IMR-90 (cell line): Measurements from ENCODE around the gene PAQR4. TPM values are rescaled to one million over a fixed set of nuclear protein-coding genes. Genes with fewer than 3 reads are reported as not detected.

Experiments used
- ATAC-seq: fragments of 200-7000 bp; cut with Tn5 transposase; 2 replicates; pipeline ENCODE4 v1.9.1; 2020; ENCODE audit warnings: low read depth, mild to moderate bottlenecking, moderate library complexity
- BruUV-seq: library from RNA; stranded (reverse); fragments of 400-500 nt; replicated peaks from 2 replicates; lab custom pipeline; 2021; lab: Mats Ljungman, UMichigan
- CTCF ChIA-PET: fragments of 300-600 bp; formaldehyde crosslinking; extraction: SDS; loops from one replicate; lab custom pipeline; 2021; ENCODE audit warnings: antibody characterized with exemption; lab: Yijun Ruan, JAX
- POLR2A ChIA-PET: fragments of 300-600 bp; sonication (Branson Sonifier 250); formaldehyde crosslinking; loops from one replicate; lab custom pipeline; 2022; ENCODE audit warnings: antibody characterized with exemption; ENCODE audit not compliant: unreplicated experiment; lab: Charles Lee
- DNase-seq: peaks from one replicate; pipeline ENCODE4 v3.0.0; 2013
- H2AFZ ChIP-seq: replicated peaks from 2 replicates; pipeline ENCODE3; 2013; ENCODE audit warnings: low read length, mild to moderate bottlenecking; ENCODE audit not compliant: poor library complexity
- H2AK5ac ChIP-seq: 2 replicates; pipeline ENCODE4 v1.6.1; 2013; ENCODE audit warnings: low read depth, low read length, inconsistent platforms
- H2AK9ac ChIP-seq: replicated peaks from 2 replicates; pipeline ENCODE3; 2013; ENCODE audit warnings: mild to moderate bottlenecking, low read depth, low read length, moderate library complexity; ENCODE audit not compliant: poor library complexity
- H2BK120ac ChIP-seq: 2 replicates; pipeline ENCODE4 v1.6.1; 2013; ENCODE audit warnings: low read depth, low read length, inconsistent platforms
- H2BK15ac ChIP-seq: 3 replicates; pipeline ENCODE4 v1.6.1; 2013; ENCODE audit warnings: low read depth, low read length, inconsistent platforms
- H2BK20ac ChIP-seq: 2 replicates; pipeline ENCODE4 v1.6.1; 2013; ENCODE audit warnings: low read depth, mild to moderate bottlenecking, inconsistent platforms, low read length, moderate library complexity
- H2BK5ac ChIP-seq: 2 replicates; pipeline ENCODE4 v1.6.1; 2013; ENCODE audit warnings: mild to moderate bottlenecking, low read depth, low read length, inconsistent platforms; ENCODE audit not compliant: poor library complexity, severe bottlenecking
- H3K14ac ChIP-seq: replicated peaks from 2 replicates; pipeline ENCODE4 v1.6.1; 2013; ENCODE audit warnings: low read depth, low read length, inconsistent platforms
- H3K18ac ChIP-seq: 2 replicates; pipeline ENCODE4 v1.6.1; 2013; ENCODE audit warnings: low read depth, low read length, control low read depth
- H3K23ac ChIP-seq: 2 replicates; pipeline ENCODE4 v1.6.1; 2013; ENCODE audit warnings: low read depth, low read length, inconsistent platforms
- H3K27ac ChIP-seq: 2 replicates; pipeline ENCODE4 v1.5.1; 2013; ENCODE audit warnings: mild to moderate bottlenecking, control low read depth, low read length; ENCODE audit not compliant: insufficient read depth
- H3K27me3 ChIP-seq: 2 replicates; pipeline ENCODE4 v1.6.1; 2013; ENCODE audit warnings: low read length; ENCODE audit not compliant: control insufficient read depth, insufficient read depth
- H3K36me3 ChIP-seq: 2 replicates; pipeline ENCODE4 v1.6.1; 2013; ENCODE audit warnings: low read length, mixed read lengths; ENCODE audit not compliant: control insufficient read depth, insufficient read depth
- H3K4ac ChIP-seq: 2 replicates; pipeline ENCODE4 v1.6.1; 2013; ENCODE audit warnings: low read depth, low read length, inconsistent platforms
- H3K4me1 ChIP-seq: 2 replicates; pipeline ENCODE4 v1.6.1; 2013; ENCODE audit warnings: low read length, mixed read lengths; ENCODE audit not compliant: control insufficient read depth, insufficient read depth
- H3K4me2 ChIP-seq: 2 replicates; pipeline ENCODE4 v1.6.1; 2013; ENCODE audit warnings: low read depth, mild to moderate bottlenecking, control low read depth, low read length, moderate library complexity
- H3K4me3 ChIP-seq: 2 replicates; pipeline ENCODE4 v1.5.1; 2013; ENCODE audit warnings: low read depth, mild to moderate bottlenecking, control low read depth, low read length, moderate library complexity; ENCODE audit not compliant: insufficient read depth
- H3K56ac ChIP-seq: 2 replicates; pipeline ENCODE4 v1.6.1; 2013; ENCODE audit warnings: low read length, inconsistent platforms; ENCODE audit not compliant: insufficient read depth; ENCODE audit errors: extremely low read depth
- H3K79me1 ChIP-seq, 2 experiments: 2 replicates each; pipeline ENCODE4 v1.6.1; 2013; ENCODE audit warnings: low read length in 2 of 2, inconsistent platforms in 1 of 2, low read depth in 1 of 2
- H3K9ac ChIP-seq: 2 replicates; pipeline ENCODE4 v1.6.1; 2013; ENCODE audit warnings: low read depth, low read length, control low read depth
- H3K9me1 ChIP-seq: 2 replicates; pipeline ENCODE4 v1.6.1; 2013; ENCODE audit warnings: low read length, inconsistent platforms; ENCODE audit not compliant: insufficient read depth
- H3K9me3 ChIP-seq: 2 replicates; pipeline ENCODE4 v1.6.1; 2013; ENCODE audit warnings: low read length; ENCODE audit not compliant: control insufficient read depth, insufficient read depth
- H4K20me1 ChIP-seq: 2 replicates; pipeline ENCODE4 v1.6.1; 2013; ENCODE audit warnings: low read length, inconsistent platforms; ENCODE audit not compliant: insufficient read depth
- H4K5ac ChIP-seq: 2 replicates; pipeline ENCODE4 v1.6.1; 2013; ENCODE audit warnings: mild to moderate bottlenecking, low read depth, low read length, control low read depth
- H4K8ac ChIP-seq, 2 experiments: 2 replicates each; pipeline ENCODE4 v1.6.1; 2013; ENCODE audit warnings: low read depth in 2 of 2, low read length in 2 of 2, control low read depth in 1 of 2, inconsistent platforms in 1 of 2
- H4K91ac ChIP-seq: 2 replicates; pipeline ENCODE4 v1.6.1; 2013; ENCODE audit warnings: low read depth, low read length, inconsistent platforms; ENCODE audit not compliant: insufficient read depth
- BHLHE40 ChIP-seq: fragments of 150-350 bp; IDR thresholded peaks from 2 replicates; pipeline ENCODE4 v1.6.1; 2016; ENCODE audit warnings: mild to moderate bottlenecking, low read depth, low read length
- CHD1 ChIP-seq: IDR thresholded peaks from 2 replicates; pipeline ENCODE4 v1.6.1; 2012; ENCODE audit warnings: low read depth, low read length, improper control_type of control experiment
- FOS ChIP-seq: fragments of 150-350 bp; IDR thresholded peaks from 2 replicates; pipeline ENCODE4 v1.6.1; 2016; ENCODE audit warnings: low read depth, low read length
- MAZ ChIP-seq: IDR thresholded peaks from 2 replicates; pipeline ENCODE4 v1.6.1; 2012; ENCODE audit warnings: low read depth, mild to moderate bottlenecking, low read length, improper control_type of control experiment, moderate library complexity, borderline replicate concordance
- MXI1 ChIP-seq: IDR thresholded peaks from 2 replicates; pipeline ENCODE4 v1.6.1; 2012; ENCODE audit warnings: low read depth, mild to moderate bottlenecking, low read length, moderate library complexity, borderline replicate concordance
- NFE2L2 ChIP-seq: fragments of 150-350 bp; IDR thresholded peaks from 2 replicates; pipeline ENCODE4 v1.6.1; 2016; ENCODE audit warnings: low read depth, mild to moderate bottlenecking, low read length
- POLR2A ChIP-seq: IDR thresholded peaks from 2 replicates; pipeline ENCODE4 v1.6.1; 2012; ENCODE audit warnings: mild to moderate bottlenecking, low read depth, low read length
- WGBS, 2 experiments: methylation state at CpG; one replicate each; pipeline versions ENCODE4 v1.1.5 to v1.1.7; 2013; ENCODE audit warnings: missing lambda C conversion rate in 2 of 2; ENCODE audit not compliant: insufficient read length in 1 of 2; ENCODE audit errors: extremely low coverage in 2 of 2; 5-methylcytosine and 5-hydroxymethylcytosine counted together
- dilution Hi-C: fragments of 300-500 bp; cut with HindIII; formaldehyde crosslinking; loops from one replicate; pipeline ENCODE4 v1.14.3; 2018; ENCODE audit warnings: low sequenced_read_pairs; ENCODE audit not compliant: unreplicated experiment
- in situ Hi-C: fragments of 300-500 bp; cut with MboI; formaldehyde crosslinking; loops from 3 replicates; pipeline ENCODE4 v1.14.3; 2019; ENCODE audit warnings: low sequenced_read_pairs, inconsistent platforms, mixed read lengths
- intact Hi-C: fragments of 100-400 bp; cut with micrococcal nuclease; formaldehyde crosslinking; loops from 2 replicates; pipeline ENCODE4 v1.10.0; 2022
- polyA plus RNA-seq, 3 experiments: library from polyadenylated mRNA; depleted of rRNA; stranded (reverse); fragments of >200 nt; gene quantifications; 2 replicates each; pipeline ENCODE4 v1.2.3, GENCODE V29; 2012; ENCODE audit warnings: low replicate concordance in 1 of 3
- total RNA-seq: library from RNA; depleted of rRNA; stranded (reverse); fragments of >200 nt; gene quantifications from 2 replicates; pipeline ENCODE4 v1.2.3, GENCODE V29; 2012
- TF ChIP-seq, protein P1 (sequence below): fragments of 150-350 bp; IDR thresholded peaks from 2 replicates; pipeline ENCODE4 v1.6.1; 2016; ENCODE audit warnings: low read depth, mild to moderate bottlenecking, low read length, moderate library complexity, borderline replicate concordance

Gene PAQR4
- total and polyA plus RNA-seq, 2 of the 4 experiments (the other 2 are of a cell fraction): 2.2 to 10.0 TPM

- Histone ChIP-seq H2BK5ac (no peak overlapping the region), H2BK120ac (no peak overlapping the region), H3K4me1 (no peaks in the 10 kb centered on the region), H4K5ac (no peak overlapping the region), H3K9ac (no peak overlapping the region), H3K23ac (no peak overlapping the region), H2AFZ (no peak overlapping the region), H3K4me3 (no peak overlapping the region), H3K18ac (no peak overlapping the region), H3K9me3 (no peaks in the 10 kb centered on the region), H3K27ac (no peak overlapping the region), H2BK20ac (no peak overlapping the region), H3K36me3 (peaks cover 65% of the 10 kb centered on the region), H4K91ac (no peak overlapping the region), H2AK9ac (no peak overlapping the region), H3K79me1 (peaks cover 0 to 4% of the 10 kb centered on the region in 2 experiments; a peak in 2 of 4 replicates), H2AK5ac (no peak overlapping the region), H3K27me3 (no peaks in the 10 kb centered on the region), H3K14ac (no peak overlapping the region), H4K8ac (no peak overlapping the region), H4K20me1 (no peaks in the 10 kb centered on the region), H3K4ac (no peak overlapping the region), H2BK15ac (no peak overlapping the region), H3K4me2 (no peak overlapping the region), H3K9me1 (no peaks in the 10 kb centered on the region), H3K56ac (no peak overlapping the region)
- POLR2A ChIA-PET: no interaction called here
- in situ Hi-C loops: no loop called here
- CTCF ChIA-PET: no interaction called here
- intact Hi-C loops: no loop called here
- WGBS, 2 experiments: 92% methylated on average over 13 of the region's 15 CpGs; no CpG with 5 or more reads in 1 of the 2 experiments
- BruUV-seq: TSS peak; percentile 54
- TF ChIP-seq CHD1 (no peak), POLR2A (no peak), FOS (no peak), NFE2L2 (no peak), BHLHE40 (no peak), MAZ (no peak), MXI1 (no peak)
- TF ChIP-seq, protein P1, sequence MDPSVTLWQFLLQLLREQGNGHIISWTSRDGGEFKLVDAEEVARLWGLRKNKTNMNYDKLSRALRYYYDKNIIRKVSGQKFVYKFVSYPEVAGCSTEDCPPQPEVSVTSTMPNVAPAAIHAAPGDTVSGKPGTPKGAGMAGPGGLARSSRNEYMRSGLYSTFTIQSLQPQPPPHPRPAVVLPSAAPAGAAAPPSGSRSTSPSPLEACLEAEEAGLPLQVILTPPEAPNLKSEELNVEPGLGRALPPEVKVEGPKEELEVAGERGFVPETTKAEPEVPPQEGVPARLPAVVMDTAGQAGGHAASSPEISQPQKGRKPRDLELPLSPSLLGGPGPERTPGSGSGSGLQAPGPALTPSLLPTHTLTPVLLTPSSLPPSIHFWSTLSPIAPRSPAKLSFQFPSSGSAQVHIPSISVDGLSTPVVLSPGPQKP: no peak
- DNase-seq (no peak), ATAC-seq (no peak)
- dilution Hi-C loops: no loop called here
These were observed 34.7 kb upstream of the PAQR4 start for GRCh38 chr16:2934450-2934849.
